MM.1S (cell line): ENCODE measurements around the gene ZDHHC21.

Experiments
- DNase-seq: peaks from one replicate; pipeline ENCODE4 v3.0.0-alpha.2; 2015
- H2AFZ ChIP-seq: fragments of 300-600 bp; sonication (generic); 2 replicates; pipeline ENCODE4 v1.6.0; 2016; ENCODE audit warnings: antibody characterized with exemption, low read length
- H3F3A ChIP-seq: fragments of 300-600 bp; sonication (generic); 2 replicates; pipeline ENCODE4 v1.6.1; 2016; ENCODE audit warnings: mild to moderate bottlenecking, antibody characterized with exemption, low read length, moderate library complexity, mixed read lengths; ENCODE audit not compliant: insufficient read depth
- H3K27ac ChIP-seq: fragments of 300-600 bp; sonication (generic); 2 replicates; pipeline ENCODE4 v1.5.1; 2016; ENCODE audit warnings: mild to moderate bottlenecking, low read length
- H3K27me3 ChIP-seq: fragments of 300-600 bp; sonication (generic); replicated peaks from 2 replicates; pipeline ENCODE4 v1.6.0; 2016; ENCODE audit warnings: low read length; ENCODE audit not compliant: insufficient read depth
- H3K36me3 ChIP-seq: fragments of 300-600 bp; sonication (generic); replicated peaks from 2 replicates; pipeline ENCODE4 v1.6.1; 2016; ENCODE audit warnings: mild to moderate bottlenecking, low read length, mixed read lengths; ENCODE audit not compliant: insufficient read depth
- H3K4me1 ChIP-seq: fragments of 300-600 bp; sonication (generic); 2 replicates; pipeline ENCODE4 v1.6.1; 2016; ENCODE audit warnings: low read length, mixed read lengths
- H3K4me2 ChIP-seq: fragments of 300-600 bp; sonication (generic); 2 replicates; pipeline ENCODE4 v1.6.0; 2016; ENCODE audit warnings: low read depth, low read length
- H3K4me3 ChIP-seq: fragments of 300-600 bp; sonication (generic); 2 replicates; pipeline ENCODE4 v1.5.1; 2016; ENCODE audit warnings: low read length, mixed read lengths
- H3K79me2 ChIP-seq: fragments of 300-600 bp; sonication (generic); 2 replicates; pipeline ENCODE4 v1.6.1; 2016; ENCODE audit warnings: mixed run types, low read length, mixed read lengths
- H3K9ac ChIP-seq: fragments of 300-600 bp; sonication (generic); 2 replicates; pipeline ENCODE4 v1.6.1; 2016; ENCODE audit warnings: low read length, mixed read lengths
- H3K9me2 ChIP-seq: fragments of 300-600 bp; sonication (generic); replicated peaks from 2 replicates; pipeline ENCODE4 v1.6.1; 2016; ENCODE audit warnings: mild to moderate bottlenecking, low read length, mixed read lengths; ENCODE audit not compliant: insufficient read depth
- H3K9me3 ChIP-seq: fragments of 300-600 bp; sonication (generic); replicated peaks from 2 replicates; pipeline ENCODE4 v1.6.1; 2016; ENCODE audit warnings: mild to moderate bottlenecking, low read length, mixed read lengths; ENCODE audit not compliant: insufficient read depth
- H4K20me1 ChIP-seq: fragments of 300-600 bp; sonication (generic); 2 replicates; pipeline ENCODE4 v1.6.1; 2016; ENCODE audit warnings: mild to moderate bottlenecking, low read length, moderate library complexity, mixed read lengths; ENCODE audit not compliant: insufficient read depth
- CTCF ChIP-seq: fragments of 300-600 bp; sonication (generic); IDR thresholded peaks from 2 replicates; pipeline ENCODE4 v1.5.1; 2016; ENCODE audit warnings: antibody characterized with exemption, low read length, mixed read lengths
- EZH2 ChIP-seq: fragments of 300-600 bp; sonication (generic); optimal IDR thresholded peaks from 2 replicates; pipeline ENCODE3; 2017; ENCODE audit warnings: low read depth, mild to moderate bottlenecking, antibody characterized with exemption, low read length, mixed read lengths
- EZH2phosphoT487 ChIP-seq: fragments of 300-600 bp; sonication (generic); IDR thresholded peaks from 2 replicates; pipeline ENCODE4 v1.6.1; 2018; ENCODE audit warnings: antibody characterized with exemption, low read length

ZDHHC21 gene

GRCh38 chr9:14640967-14641366 is 52.3 kb downstream of the ZDHHC21 start:
- H3K9me3 ChIP-seq: no peaks in the 10 kb centered on the region
- no peak overlapping the region for H3K4me2 ChIP-seq
- no peak overlapping the region for H3K4me3 ChIP-seq
- no peak overlapping the region for H3K27ac ChIP-seq
- H3K27me3 ChIP-seq: no peaks in the 10 kb centered on the region
- no peak overlapping the region for H2AFZ ChIP-seq
- no peaks in the 10 kb centered on the region for H3K79me2 ChIP-seq
- H3K9me2 ChIP-seq: no peaks in the 10 kb centered on the region
- no peak overlapping the region for H3K9ac ChIP-seq
- TF ChIP-seq EZH2: no peak
- H3F3A ChIP-seq: no peaks in the 10 kb centered on the region
- no peak for DNase-seq
- peaks cover 3% of the 10 kb centered on the region; the same call in 1 of the 2 replicates for H3K4me1 ChIP-seq
- H4K20me1 ChIP-seq: no peaks in the 10 kb centered on the region
- no peaks in the 10 kb centered on the region for H3K36me3 ChIP-seq

DNA sequence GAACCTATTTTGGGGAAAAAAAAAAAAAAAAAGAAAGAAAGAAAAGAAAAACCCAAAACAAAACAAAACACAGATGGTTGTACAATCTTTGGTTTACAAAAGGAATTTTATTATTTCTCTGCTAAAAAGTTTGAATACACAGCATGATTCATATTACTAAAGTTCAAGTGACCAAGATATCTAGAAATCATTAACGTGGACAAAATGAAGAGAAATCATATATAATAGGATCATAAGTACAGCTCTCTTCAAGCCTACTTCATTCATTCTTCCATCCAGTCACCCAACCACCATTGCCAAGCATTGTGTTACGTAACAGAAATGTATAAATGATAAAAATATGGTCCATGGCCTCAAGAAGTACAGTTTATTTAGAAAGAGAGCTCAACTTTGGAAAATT is 52.9 kb downstream of the ZDHHC21 start:
- Histone ChIP-seq H3K27me3 (no peaks in the 10 kb centered on the region), H3K27ac (no peak overlapping the region), H3K4me1 (peaks cover 3% of the 10 kb centered on the region; the same call in 1 of the 2 replicates), H3K9ac (no peak overlapping the region), H3K9me2 (no peaks in the 10 kb centered on the region), H3K9me3 (no peaks in the 10 kb centered on the region), H2AFZ (no peak overlapping the region), H3K79me2 (peaks cover 4% of the 10 kb centered on the region; the same call in 1 of the 2 replicates), H3F3A (no peaks in the 10 kb centered on the region), H3K4me2 (no peak overlapping the region), H4K20me1 (no peaks in the 10 kb centered on the region), H3K36me3 (no peaks in the 10 kb centered on the region), H3K4me3 (no peak overlapping the region)
- no peak for TF ChIP-seq EZH2
- TF ChIP-seq CTCF: no peak
- no peak for TF ChIP-seq EZH2phosphoT487
- no peak for DNase-seq

- Histone ChIP-seq H3K4me2 (no peak overlapping the region), H3K4me1 (peaks cover 3% of the 10 kb centered on the region; the same call in 1 of the 2 replicates), H4K20me1 (no peaks in the 10 kb centered on the region), H3K79me2 (peaks cover 13% of the 10 kb centered on the region), H3K27me3 (no peaks in the 10 kb centered on the region), H3K9me3 (no peaks in the 10 kb centered on the region), H3K36me3 (no peaks in the 10 kb centered on the region), H2AFZ (no peak overlapping the region), H3K4me3 (no peak overlapping the region), H3K27ac (no peak overlapping the region), H3K9me2 (no peaks in the 10 kb centered on the region), H3K9ac (no peak overlapping the region), H3F3A (no peaks in the 10 kb centered on the region)
- no peak for TF ChIP-seq EZH2phosphoT487
- no peak for TF ChIP-seq CTCF
- TF ChIP-seq EZH2: no peak
- no peak for DNase-seq
Observed at GRCh38 chr9:14633906-14634565, 59.2 kb downstream of the ZDHHC21 start.

GRCh38 chr9:14633148-14633547 is 60.1 kb downstream of the ZDHHC21 start:
- no peak overlapping the region for H3K9ac ChIP-seq
- DNase-seq: no peak
- H3K27me3 ChIP-seq: no peaks in the 10 kb centered on the region
- no peaks in the 10 kb centered on the region for H3K9me3 ChIP-seq
- no peaks in the 10 kb centered on the region for H3K36me3 ChIP-seq
- no peak for TF ChIP-seq EZH2
- no peak for TF ChIP-seq CTCF
- no peak for TF ChIP-seq EZH2phosphoT487
- peaks cover 3% of the 10 kb centered on the region; the same call in 1 of the 2 replicates for H3K4me1 ChIP-seq
- H3K79me2 ChIP-seq: peaks cover 13% of the 10 kb centered on the region
- no peaks in the 10 kb centered on the region for H4K20me1 ChIP-seq
- no peaks in the 10 kb centered on the region for H3F3A ChIP-seq
- H3K9me2 ChIP-seq: no peaks in the 10 kb centered on the region
- H3K4me3 ChIP-seq: no peak overlapping the region
- no peak overlapping the region for H2AFZ ChIP-seq
- no peak overlapping the region for H3K27ac ChIP-seq
- no peak overlapping the region for H3K4me2 ChIP-seq
